Gastrocnemius medialis (tissue), 4 donors: Measurements from ENCODE around the gene PTPN6. TPM values are rescaled to one million over a fixed set of nuclear protein-coding genes. Genes with fewer than 3 reads are reported as not detected.

ENCODE experiments used
- ATAC-seq, 2 donors: fragments of 150-250 bp; one replicate each; pipeline ENCODE4 v1.9.1; 2016
- DNase-seq, 2 donors: peaks; one replicate each; pipeline ENCODE4 v3.0.0-alpha.2; 2019
- H3K27ac ChIP-seq, 4 donors: fragments of 200-600 bp; sonication (generic); 1 replicate in 1 of 4; 2 replicates in 3 of 4; pipeline ENCODE4 v1.5.1; 2016 to 2018; ENCODE audit warnings: mild to moderate bottlenecking in 2 of 4, moderate library complexity in 1 of 4
- H3K27me3 ChIP-seq, 3 donors: fragments of 200-600 bp; sonication (generic) in 2 of 3; 1 replicate in 1 of 3; 2 replicates in 2 of 3; pipeline versions ENCODE4 v1.5.1 to v1.6.0; 2016 to 2019; ENCODE audit warnings: mild to moderate bottlenecking in 1 of 3, moderate library complexity in 1 of 3
- H3K36me3 ChIP-seq, 2 donors: fragments of 200-600 bp; sonication (generic) in 1 of 2; one replicate each; pipeline ENCODE4 v1.5.1; 2017 to 2018
- H3K4me1 ChIP-seq, 2 donors: fragments of 200-600 bp; sonication (generic) in 1 of 2; one replicate each; pipeline ENCODE4 v1.5.1; 2016 to 2017; ENCODE audit warnings: mild to moderate bottlenecking in 2 of 2
- H3K4me3 ChIP-seq, 4 donors: fragments of 200-600 bp; sonication (generic) in 3 of 4; 1 replicate in 1 of 4; 2 replicates in 3 of 4; pipeline ENCODE4 v1.5.1; 2016 to 2019; ENCODE audit warnings: mild to moderate bottlenecking in 2 of 4
- H3K9me3 ChIP-seq, 3 donors: fragments of 200-600 bp; sonication (generic) in 2 of 3; 1 replicate in 1 of 3; 2 replicates in 2 of 3; pipeline ENCODE4 v1.5.1; 2016 to 2019
- POLR2A ChIP-seq, 2 donors: fragments of 450-650 bp; IDR thresholded peaks; one replicate each; pipeline ENCODE4 v1.6.1; 2017; ENCODE audit warnings: antibody characterized with exemption in 2 of 2, mild to moderate bottlenecking in 2 of 2, moderate library complexity in 2 of 2
- in situ Hi-C, 4 donors: fragments of 200-750 bp; cut with MboI; loops; one replicate each; pipeline versions ENCODE4 v1.15.0 to v1.8.0; 2017; ENCODE audit warnings: low sequenced_read_pairs in 4 of 4
- intact Hi-C: fragments of 100-400 bp; cut with DNase I; formaldehyde crosslinking; loops from one replicate; pipeline ENCODE4 v1.15.1; 2023; ENCODE audit warnings: low total_unique reads
- total RNA-seq, 4 donors: library from RNA; depleted of rRNA; stranded (reverse); fragments of >200 nt; gene quantifications; one replicate each; pipeline versions ENCODE4 v1.1.0 to v1.2.3, GENCODE V29; 2016
- TF ChIP-seq, protein P1 (sequence below), 5 experiments: fragments of 450-650 bp in 3 of 5; fragments of 200-600 bp in 2 of 5; sonication (generic) in 2 of 5; IDR thresholded peaks in 4 of 5; conservative IDR thresholded peaks in 1 of 5; 1 replicate in 4 of 5; 2 replicates in 1 of 5; pipeline ENCODE4 v1.5.1; 2016 to 2019; ENCODE audit warnings: antibody characterized with exemption in 5 of 5, mild to moderate bottlenecking in 3 of 5, moderate library complexity in 3 of 5

Gene PTPN6
- total RNA-seq, result 1 to 10 TPM in 3 of 4 donors, under 1 TPM in 1; 0.87 to 7.6 (median 5.0) TPM

DNA sequence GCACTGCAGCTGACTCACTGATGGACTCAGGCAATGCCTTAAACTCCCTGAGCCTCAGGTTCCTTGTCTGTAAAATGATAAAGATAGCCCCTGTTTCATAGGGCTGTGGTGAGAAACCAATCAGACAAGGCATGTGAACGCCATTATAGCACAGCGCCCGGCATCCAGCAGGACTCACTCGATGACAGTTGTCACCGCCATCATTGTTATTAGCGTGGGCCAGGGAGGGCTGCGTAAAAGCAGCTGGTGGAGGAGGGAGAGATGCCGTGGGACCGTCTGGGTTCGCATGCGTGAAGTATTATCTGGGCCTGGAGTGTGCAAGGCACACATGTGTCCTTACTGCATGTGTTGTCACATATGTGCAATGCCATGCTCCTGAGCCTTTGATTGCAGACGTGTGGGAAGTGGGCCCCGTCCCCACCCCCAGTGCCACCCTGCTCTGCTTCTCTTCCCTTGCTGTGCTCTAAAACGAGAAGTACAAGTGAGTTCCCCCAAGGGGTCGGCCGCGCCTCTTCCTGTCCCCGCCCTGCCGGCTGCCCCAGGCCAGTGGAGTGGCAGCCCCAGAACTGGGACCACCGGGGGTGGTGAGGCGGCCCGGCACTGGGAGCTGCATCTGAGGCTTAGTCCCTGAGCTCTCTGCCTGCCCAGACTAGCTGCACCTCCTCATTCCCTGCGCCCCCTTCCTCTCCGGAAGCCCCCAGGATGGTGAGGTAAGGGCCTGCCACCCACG, at the start of gene PTPN6:
PTPN6 (plus strand) TSS at position 546 of the 730 bp plus-strand sequence; CDS start at position 703, 157 bp downstream.
- intact Hi-C loops (no loop called here), in situ Hi-C loops (no loop called here)
- Histone ChIP-seq H3K4me3 (peak within 1 kb of the TSS in 1 of 4 donors; percentile 42), H3K27ac (peak within 1 kb of the TSS in 1 of 4 donors; percentile 41), H3K9me3 (no peaks in the 10 kb centered on the region), H3K36me3 (peaks cover 0 to 11% of the 10 kb centered on the region in 2 donors), H3K4me1 (peaks cover 0 to 7% of the 10 kb centered on the region in 2 donors), H3K27me3 (no peaks in the 10 kb centered on the region)
- TF ChIP-seq, protein P1, sequence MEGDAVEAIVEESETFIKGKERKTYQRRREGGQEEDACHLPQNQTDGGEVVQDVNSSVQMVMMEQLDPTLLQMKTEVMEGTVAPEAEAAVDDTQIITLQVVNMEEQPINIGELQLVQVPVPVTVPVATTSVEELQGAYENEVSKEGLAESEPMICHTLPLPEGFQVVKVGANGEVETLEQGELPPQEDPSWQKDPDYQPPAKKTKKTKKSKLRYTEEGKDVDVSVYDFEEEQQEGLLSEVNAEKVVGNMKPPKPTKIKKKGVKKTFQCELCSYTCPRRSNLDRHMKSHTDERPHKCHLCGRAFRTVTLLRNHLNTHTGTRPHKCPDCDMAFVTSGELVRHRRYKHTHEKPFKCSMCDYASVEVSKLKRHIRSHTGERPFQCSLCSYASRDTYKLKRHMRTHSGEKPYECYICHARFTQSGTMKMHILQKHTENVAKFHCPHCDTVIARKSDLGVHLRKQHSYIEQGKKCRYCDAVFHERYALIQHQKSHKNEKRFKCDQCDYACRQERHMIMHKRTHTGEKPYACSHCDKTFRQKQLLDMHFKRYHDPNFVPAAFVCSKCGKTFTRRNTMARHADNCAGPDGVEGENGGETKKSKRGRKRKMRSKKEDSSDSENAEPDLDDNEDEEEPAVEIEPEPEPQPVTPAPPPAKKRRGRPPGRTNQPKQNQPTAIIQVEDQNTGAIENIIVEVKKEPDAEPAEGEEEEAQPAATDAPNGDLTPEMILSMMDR (IDR thresholded peaks at IDR 0.05 in 4 of 5, conservative IDR thresholded peaks at IDR 0.05 in 1 of 5), result no peak
- no peak for TF ChIP-seq POLR2A (IDR thresholded peaks at IDR 0.05)
- DNase-seq, result no peak
- no peak for ATAC-seq

DNA sequence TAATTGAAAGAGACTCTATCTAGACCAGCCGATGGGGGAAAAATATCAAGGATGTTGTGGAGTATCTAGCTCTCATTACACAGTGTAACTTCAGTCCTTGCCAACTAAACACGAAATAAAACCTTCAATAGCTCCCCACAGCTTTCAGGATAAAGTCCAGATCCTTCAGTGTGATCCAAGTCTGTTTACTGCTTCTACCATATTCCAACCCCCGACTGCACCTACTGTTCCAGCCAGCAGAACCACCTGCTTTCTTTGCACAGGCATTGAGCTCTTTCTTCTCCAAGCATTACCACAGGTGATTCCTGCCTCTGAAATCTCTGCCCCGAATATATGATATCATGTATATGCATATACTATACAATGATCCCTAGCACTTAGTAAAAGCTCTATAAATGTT, 48.7 kb upstream of the PTPN6 start:
- Histone ChIP-seq H3K4me3 (no peak overlapping the region), H3K27me3 (no peaks in the 10 kb centered on the region), H3K36me3 (no peaks in the 10 kb centered on the region), H3K27ac (no peak overlapping the region), H3K4me1 (peaks cover 9 to 12% of the 10 kb centered on the region in 2 donors), H3K9me3 (no peaks in the 10 kb centered on the region)
- DNase-seq (no peak), ATAC-seq (no peak)
- in situ Hi-C loops, result loop anchor here in 1 of 4 donors (25.0 kb wide), 1 partner anchor 210 kb away; the partner anchor contains the start of gene C1RL
- no peak for TF ChIP-seq POLR2A (IDR thresholded peaks at IDR 0.05)
- TF ChIP-seq, protein P1 (IDR thresholded peaks at IDR 0.05 in 4 of 5, conservative IDR thresholded peaks at IDR 0.05 in 1 of 5), result no peak
- intact Hi-C loops, result no loop called here

DNA sequence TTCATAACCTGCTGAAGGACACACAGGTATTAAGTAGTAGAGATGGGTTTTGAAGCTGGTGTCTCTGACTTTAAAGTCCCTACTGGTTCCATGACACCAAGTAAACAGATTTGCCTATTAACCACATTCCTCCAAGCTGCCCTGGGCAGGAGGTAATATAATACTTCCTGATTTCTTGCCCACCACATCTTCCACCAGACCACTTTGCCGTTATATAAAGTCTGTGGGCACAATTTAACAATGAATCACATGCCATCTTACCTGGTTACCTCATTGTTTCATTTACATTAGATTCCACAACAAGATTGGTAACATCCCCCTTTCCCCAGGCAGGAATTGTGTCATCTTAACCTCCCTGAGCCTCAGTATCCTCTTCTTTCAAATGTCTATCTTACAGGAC, 47.4 kb upstream of the PTPN6 start:
- no peaks in the 10 kb centered on the region for H3K36me3 ChIP-seq
- TF ChIP-seq POLR2A (IDR thresholded peaks at IDR 0.05), result no peak
- H3K4me1 ChIP-seq, result peaks cover 9 to 12% of the 10 kb centered on the region in 2 donors
- intact Hi-C loops, result loop anchor here (1.0 kb wide), 2 partner anchors 12 to 30 kb away; partner anchors contain the start of gene SPSB2
- no peaks in the 10 kb centered on the region for H3K27me3 ChIP-seq
- ATAC-seq (no peak), DNase-seq (no peak)
- H3K9me3 ChIP-seq, result no peaks in the 10 kb centered on the region
- H3K27ac ChIP-seq, result no peak overlapping the region
- in situ Hi-C loops, result loop anchor here in 1 of 4 donors (25.0 kb wide), 1 partner anchor 209 kb away; the partner anchor contains the start of gene C1RL
- no peak overlapping the region for H3K4me3 ChIP-seq

DNA sequence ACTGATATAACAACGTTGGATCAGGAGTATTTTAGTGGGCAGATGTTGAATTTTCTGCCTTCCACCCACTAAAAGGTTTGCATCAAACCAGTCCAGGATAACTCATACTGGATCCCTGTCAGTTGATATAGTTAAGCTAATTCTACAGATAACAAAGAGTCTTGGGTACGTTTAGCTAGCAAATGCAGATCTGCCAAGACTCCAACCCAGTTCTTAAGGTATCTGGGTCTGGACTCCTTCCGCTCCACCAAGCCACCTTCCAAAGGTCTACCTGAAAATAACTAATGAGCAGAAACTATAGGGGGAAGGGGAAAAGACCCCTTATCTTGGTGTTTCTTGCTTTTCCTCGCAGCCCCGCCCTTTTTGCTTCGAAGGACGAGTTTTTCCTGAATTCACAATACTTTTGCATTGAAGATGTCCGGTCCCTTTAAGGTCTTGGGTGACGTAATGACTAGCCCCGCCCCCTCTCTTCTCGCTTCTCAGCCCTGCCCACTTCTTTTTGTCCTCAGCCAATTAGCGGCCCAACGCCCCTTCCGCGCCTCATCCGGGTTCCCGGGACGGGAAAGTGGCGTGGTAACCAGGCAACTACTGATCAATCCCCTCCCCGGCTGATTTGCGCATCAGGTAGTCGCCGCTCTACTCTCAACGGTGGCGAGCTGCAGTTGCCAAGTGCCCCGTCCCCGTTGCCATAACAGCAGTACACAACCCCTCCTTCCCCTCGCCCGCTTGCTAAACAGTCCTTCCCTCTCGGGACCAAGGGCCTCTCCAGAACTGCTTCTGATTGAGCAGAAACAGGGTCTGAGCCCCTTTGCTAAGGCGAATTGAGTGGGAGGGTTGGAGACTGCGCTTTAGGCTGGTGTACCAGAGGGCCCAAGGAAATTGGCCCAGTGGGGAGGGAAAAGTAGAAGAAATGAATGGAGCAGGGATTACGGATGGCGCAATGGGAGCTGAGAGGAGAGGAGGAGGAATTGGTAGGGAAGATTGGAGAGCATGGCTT, 46.6 kb upstream of the PTPN6 start, which contains the start of gene LRRC23:
LRRC23 (plus strand) TSS at position 543 of the 997 bp plus-strand sequence. CDS start 812 bp downstream, outside the sequence.
- TF ChIP-seq, protein P1 (IDR thresholded peaks at IDR 0.05 in 4 of 5, conservative IDR thresholded peaks at IDR 0.05 in 1 of 5), result no peak
- TF ChIP-seq POLR2A (IDR thresholded peaks at IDR 0.05), result peak in 1 of 2 donors; percentile 32
- Histone ChIP-seq H3K9me3 (no peaks in the 10 kb centered on the region), H3K4me3 (peak within 1 kb of the TSS; percentile 67 to 91 (median 81)), H3K27ac (peak within 1 kb of the TSS; percentile 69 to 82 (median 78)), H3K36me3 (no peaks in the 10 kb centered on the region), H3K4me1 (peaks cover 9 to 12% of the 10 kb centered on the region in 2 donors), H3K27me3 (no peaks in the 10 kb centered on the region)
- ATAC-seq (peak; percentile 98 to 99), DNase-seq (peak; percentile 91 to 94)
- in situ Hi-C loops (loop anchor here in 1 of 4 donors (25.0 kb wide), 1 partner anchor 208 kb away; the partner anchor contains the start of gene C1RL), intact Hi-C loops (loop anchor here (1.0 kb wide), 2 partner anchors 13 to 31 kb away; partner anchors contain the start of gene SPSB2)
